ENCODE measurements around the gene JUND. TPM values are rescaled to one million over a fixed set of nuclear protein-coding genes. Genes with fewer than 3 reads are reported as not detected.

The JUND gene
- total RNA-seq, 1 experiment from 2014 or later = 221 TPM

- Histone ChIP-seq H2AFZ (ENCODE audit: low read depth, low read length, poor library complexity, severe bottlenecking) (no peak overlapping the region), H3K9me2 (ENCODE audit: insufficient read depth) (no peaks in the 10 kb centered on the region), H3K9ac (ENCODE audit: low read length) (peak overlapping the region; percentile 66), H3K9me3 (ENCODE audit: control insufficient read depth in 1 of 2, insufficient read depth in 1 of 2, low read depth in 1 of 2, low read length in 2 of 2) (no peaks in the 10 kb centered on the region), H3K27ac (ENCODE audit: low read depth, low read length) (peak overlapping the region; percentile 92), H3K4me2 (ENCODE audit: low read length) (peak overlapping the region; percentile 87), H3K4me1 (ENCODE audit: control insufficient read depth in 1 of 2, insufficient read depth in 2 of 2, low read length in 2 of 2) (peaks cover 52 to 64% of the 10 kb centered on the region in 2 experiments), H3K79me2 (ENCODE audit: insufficient read depth, low read length) (peaks cover 13% of the 10 kb centered on the region), H3K4me3 (replicated peaks in 1 of 2; ENCODE audit: low read depth in 1 of 2, low read length in 2 of 2) (peak overlapping the region; percentile 17 to 47), H3K36me3 (ENCODE audit: control insufficient read depth in 1 of 2, insufficient read depth in 2 of 2, low read length in 2 of 2) (0 out of 4 replicates have a peak, but pooled peaks cover 0 to 4% of the 10 kb centered on the region in 2 experiments), H4K20me1 (ENCODE audit: insufficient read depth) (no peaks in the 10 kb centered on the region), H3K27me3 (ENCODE audit: insufficient read depth, low read length) (no peaks in the 10 kb centered on the region)
- intact Hi-C loops (cut with micrococcal nuclease) = loop anchor here (1.0 to 2.0 kb wide), 2 partner anchors 31 to 81 kb away; no protein-coding TSS in a partner anchor
- DNase-seq (ENCODE audit: low read depth, low spot score) = no peak
- ChIA-PET RAD21 (ENCODE audit: low non-redundant PET in 1 of 2, low total read pairs in 2 of 2, uncharacterized antibody in 2 of 2, unreplicated experiment in 2 of 2) (interaction anchor here (0.6 to 1.7 kb wide), 5 partner anchors 19 to 55 kb away, joined by 3 to 7 read pairs (median 3); no protein-coding TSS in a partner anchor), CTCF (interaction anchor here (0.5 to 2.3 kb wide), 7 partner anchors 19 to 143 kb away, joined by 3 to 15 read pairs (median 3); a partner anchor contains a TSS), POLR2A (interaction anchor here (0.7 to 5.3 kb wide), 8 partner anchors 18 to 116 kb away, joined by 3 to 24 read pairs (median 4); partner anchors contain the start of genes GDF15 and LSM4)
- TF ChIP-seq EZH2phosphoT487 (IDR thresholded peaks at IDR 0.05; ENCODE audit: borderline replicate concordance) (no peak), MAX (IDR thresholded peaks at IDR 0.05) (no peak), ZFX (IDR thresholded peaks at IDR 0.05) (no peak), POLR2A (IDR thresholded peaks at IDR 0.05; ENCODE audit: borderline replicate concordance, extremely low read depth, insufficient read depth, insufficient read length) (no peak), EZH2 (IDR thresholded peaks at IDR 0.05) (no peak), FOSL1 (IDR thresholded peaks at IDR 0.05; ENCODE audit: low read depth) (no peak), POLR2AphosphoS5 (IDR thresholded peaks at IDR 0.05; ENCODE audit: low read depth, low read length) (no peak), EGR1 (IDR thresholded peaks at IDR 0.05; ENCODE audit: low read depth) (no peak), YY1 (IDR thresholded peaks at IDR 0.05; ENCODE audit: extremely low read depth, insufficient replicate concordance, low read depth, low read length) (no peak), SP1 (IDR thresholded peaks at IDR 0.05; ENCODE audit: low read depth) (no peak), ZNF274 (IDR thresholded peaks at IDR 0.05; ENCODE audit: low read depth, low read length) (no peak), CBX3 (IDR thresholded peaks at IDR 0.05; ENCODE audit: low read depth) (no peak), ELF1 (IDR thresholded peaks at IDR 0.05; ENCODE audit: borderline replicate concordance, low read depth) (no peak)
- TF ChIP-seq, protein P1, sequence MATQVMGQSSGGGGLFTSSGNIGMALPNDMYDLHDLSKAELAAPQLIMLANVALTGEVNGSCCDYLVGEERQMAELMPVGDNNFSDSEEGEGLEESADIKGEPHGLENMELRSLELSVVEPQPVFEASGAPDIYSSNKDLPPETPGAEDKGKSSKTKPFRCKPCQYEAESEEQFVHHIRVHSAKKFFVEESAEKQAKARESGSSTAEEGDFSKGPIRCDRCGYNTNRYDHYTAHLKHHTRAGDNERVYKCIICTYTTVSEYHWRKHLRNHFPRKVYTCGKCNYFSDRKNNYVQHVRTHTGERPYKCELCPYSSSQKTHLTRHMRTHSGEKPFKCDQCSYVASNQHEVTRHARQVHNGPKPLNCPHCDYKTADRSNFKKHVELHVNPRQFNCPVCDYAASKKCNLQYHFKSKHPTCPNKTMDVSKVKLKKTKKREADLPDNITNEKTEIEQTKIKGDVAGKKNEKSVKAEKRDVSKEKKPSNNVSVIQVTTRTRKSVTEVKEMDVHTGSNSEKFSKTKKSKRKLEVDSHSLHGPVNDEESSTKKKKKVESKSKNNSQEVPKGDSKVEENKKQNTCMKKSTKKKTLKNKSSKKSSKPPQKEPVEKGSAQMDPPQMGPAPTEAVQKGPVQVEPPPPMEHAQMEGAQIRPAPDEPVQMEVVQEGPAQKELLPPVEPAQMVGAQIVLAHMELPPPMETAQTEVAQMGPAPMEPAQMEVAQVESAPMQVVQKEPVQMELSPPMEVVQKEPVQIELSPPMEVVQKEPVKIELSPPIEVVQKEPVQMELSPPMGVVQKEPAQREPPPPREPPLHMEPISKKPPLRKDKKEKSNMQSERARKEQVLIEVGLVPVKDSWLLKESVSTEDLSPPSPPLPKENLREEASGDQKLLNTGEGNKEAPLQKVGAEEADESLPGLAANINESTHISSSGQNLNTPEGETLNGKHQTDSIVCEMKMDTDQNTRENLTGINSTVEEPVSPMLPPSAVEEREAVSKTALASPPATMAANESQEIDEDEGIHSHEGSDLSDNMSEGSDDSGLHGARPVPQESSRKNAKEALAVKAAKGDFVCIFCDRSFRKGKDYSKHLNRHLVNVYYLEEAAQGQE (IDR thresholded peaks at IDR 0.05; ENCODE audit: low read depth) = no peak
- ATAC-seq = no peak
- no TSS peak for BruUV-seq (replicated peaks)
Observed at GRCh38 chr19:18273561-18274218, 7.7 kb downstream of the JUND start.

All from HCT116 (cell line).